Left renal pelvis (tissue), 4 donors: ENCODE measurements around the gene RNF157. TPM values are rescaled to one million over a fixed set of nuclear protein-coding genes. Genes with fewer than 3 reads are reported as not detected.
"Not testable (repeated sequence)": the region's sequence is repeated elsewhere in the genome, so short reads cannot be mapped to it uniquely, and the experiment has no call there.

Experiments used
- DNase-seq, 4 donors: peaks; one replicate each; pipeline ENCODE4 v3.0.0-alpha.2; 2013; ENCODE audit warnings: low read depth in 4 of 4, low spot score in 3 of 4
- polyA plus RNA-seq, 4 donors: library from polyadenylated mRNA; unstranded; fragments of 120-200 nt; gene quantifications; one replicate each; pipeline ENCODE4 v1.2.1, GENCODE V29; 2013; ENCODE audit not compliant: insufficient read length in 4 of 4

RNF157 gene
- polyA plus RNA-seq, 4 donors, result 12.4 to 30.1 (median 28.0) TPM

DNA sequence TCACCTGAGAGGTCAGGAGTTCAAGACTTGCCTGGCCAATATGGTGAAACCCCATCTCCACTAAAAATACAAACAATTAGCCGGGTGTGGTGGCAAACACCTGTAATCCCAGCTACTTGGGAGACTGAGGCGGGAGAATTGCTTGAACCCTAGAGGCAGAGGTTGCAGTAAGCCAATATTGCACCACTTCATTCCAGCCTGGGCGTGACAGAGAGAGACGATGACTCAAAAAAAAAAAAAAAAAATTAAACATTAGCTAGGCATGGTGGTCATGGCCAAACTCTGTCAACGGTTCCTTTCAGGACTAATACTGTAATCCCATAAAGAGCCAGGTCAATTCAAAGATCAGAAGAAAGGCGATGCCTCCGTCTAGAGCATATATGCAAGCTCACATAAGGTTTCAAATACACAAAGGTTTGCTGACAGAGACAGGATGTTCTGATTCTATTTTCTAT lies 2.4 kb downstream of the RNF157 start:
- no peak for DNase-seq

DNA sequence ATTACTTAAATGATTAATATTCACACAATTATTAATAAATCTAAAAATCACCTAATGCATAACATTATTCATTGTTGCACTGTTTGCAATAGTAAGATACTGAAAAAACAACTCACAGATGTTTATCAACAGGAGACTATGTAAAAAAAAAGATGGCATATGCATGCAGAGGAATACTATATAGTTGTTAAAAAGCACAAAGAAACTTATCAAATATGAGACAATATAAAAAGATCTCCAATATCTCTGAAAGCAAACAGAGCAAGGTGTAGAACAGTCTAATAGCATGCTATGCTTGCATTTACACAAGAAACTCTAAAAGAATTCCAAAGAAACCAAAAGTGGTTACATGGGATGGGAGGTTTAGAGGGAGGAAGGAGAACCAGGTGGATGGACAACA lies 3.7 kb downstream of the RNF157 start:
- no peak for DNase-seq

DNA sequence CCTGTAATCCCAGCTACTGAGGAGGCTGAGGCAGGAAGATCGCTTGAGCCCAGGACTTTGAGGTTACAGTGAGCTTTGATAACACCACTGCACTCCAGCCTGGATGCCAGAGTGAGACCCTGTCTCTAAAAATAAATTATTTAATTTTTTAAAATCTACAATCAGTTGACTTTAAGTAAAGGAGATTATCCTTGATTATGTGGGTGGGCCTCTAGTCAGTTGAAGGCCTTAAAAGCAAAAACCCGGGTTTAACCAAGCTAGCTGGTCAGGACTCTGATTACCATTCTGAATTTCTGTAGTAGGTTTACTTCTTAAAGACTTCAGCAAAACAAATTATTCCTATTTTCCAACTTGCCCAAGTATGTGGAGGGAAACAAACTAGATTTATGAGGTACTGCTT lies 4.4 kb downstream of the RNF157 start:
- no peak for DNase-seq

DNA sequence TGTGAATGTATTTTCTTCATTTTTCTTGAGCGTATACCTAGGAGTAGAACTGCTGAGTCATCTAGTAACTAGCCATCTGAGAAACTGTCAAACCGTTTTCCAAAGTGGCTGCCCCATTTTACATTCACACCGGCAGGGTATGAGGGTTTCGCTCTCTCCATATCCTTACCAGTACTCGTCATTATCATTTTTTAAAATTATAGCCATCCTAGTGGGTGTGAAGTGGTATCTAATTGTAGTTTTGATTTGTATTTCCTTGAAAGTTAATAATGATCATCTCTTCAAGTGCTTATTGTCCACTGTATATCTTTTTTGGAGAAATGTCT lies 6.0 kb downstream of the RNF157 start:
- DNase-seq, result no peak

DNA sequence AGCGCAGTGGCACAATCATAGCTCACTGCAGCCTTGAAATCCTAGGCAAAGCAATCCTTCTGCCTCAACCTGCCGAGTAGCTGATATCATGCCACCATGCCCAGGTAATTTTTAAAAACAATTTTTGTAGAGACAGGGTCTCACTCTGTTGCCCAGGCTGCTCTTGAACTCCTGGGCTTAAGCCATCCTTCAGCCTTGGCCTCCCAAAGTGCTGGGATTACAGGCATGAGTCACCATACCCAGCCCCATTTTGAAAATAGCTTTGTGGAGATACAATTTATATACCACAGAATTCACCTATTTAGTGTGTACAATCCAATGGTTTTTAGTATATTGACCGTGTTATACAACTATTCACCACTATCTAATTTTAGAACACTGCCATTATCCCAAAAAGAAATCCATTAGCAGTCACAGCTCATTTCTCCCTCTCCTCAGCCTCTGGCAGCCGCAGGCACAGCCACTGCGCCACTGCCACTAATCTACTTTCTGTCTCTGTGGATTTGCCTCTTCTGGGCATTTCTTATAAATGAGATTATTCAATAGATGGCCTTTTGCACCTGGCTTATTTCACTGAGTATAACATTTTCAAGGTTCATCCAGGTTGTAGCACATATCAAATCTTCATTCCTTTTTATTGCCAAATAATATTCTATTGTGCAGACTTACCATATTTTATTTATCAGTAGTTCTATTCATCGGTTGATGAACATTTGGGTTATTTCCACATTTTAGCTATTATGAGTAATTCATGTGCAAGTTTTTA lies 6.5 kb downstream of the RNF157 start:
- DNase-seq, result no peak

DNA sequence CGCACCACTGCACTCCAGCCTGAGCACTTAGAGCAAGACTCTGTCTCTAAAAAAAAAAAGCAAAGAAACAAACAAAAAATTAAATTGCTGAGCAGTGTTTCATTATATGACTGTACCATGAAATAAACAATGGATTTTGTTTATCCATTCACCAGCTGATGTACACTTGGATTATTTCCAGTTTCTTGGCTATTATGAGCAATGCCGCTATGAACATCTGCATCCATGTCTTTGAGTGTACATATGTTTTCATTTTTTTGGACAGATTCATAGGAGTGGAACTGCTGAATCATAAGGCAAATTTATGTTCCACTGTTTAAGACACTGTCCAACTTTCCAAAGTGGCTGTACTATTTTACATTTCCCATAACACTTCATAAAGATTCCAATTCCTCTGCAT lies 8.0 kb downstream of the RNF157 start:
- no peak for DNase-seq

DNA sequence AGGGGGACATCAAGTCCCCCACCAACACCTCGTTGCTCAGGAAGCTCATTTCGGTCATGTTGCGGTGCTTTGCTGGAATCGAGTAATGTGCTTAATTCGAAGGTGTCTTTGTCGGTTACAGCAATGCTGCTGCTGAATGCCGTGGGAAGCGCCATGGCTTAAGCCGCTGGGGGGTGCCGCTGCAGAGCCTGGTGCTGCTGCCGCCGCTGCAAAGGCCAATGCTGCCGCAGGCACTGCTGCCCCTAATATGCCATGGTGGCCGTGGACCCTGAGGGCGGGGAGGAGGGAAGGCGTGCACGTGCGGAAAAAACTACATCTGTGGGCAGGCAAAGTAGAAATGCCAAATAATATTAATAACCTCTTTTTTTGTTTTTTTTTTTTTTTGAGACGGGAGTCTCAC lies 13.5 kb downstream of the RNF157 start:
- DNase-seq, result not testable (repeated sequence)

DNA sequence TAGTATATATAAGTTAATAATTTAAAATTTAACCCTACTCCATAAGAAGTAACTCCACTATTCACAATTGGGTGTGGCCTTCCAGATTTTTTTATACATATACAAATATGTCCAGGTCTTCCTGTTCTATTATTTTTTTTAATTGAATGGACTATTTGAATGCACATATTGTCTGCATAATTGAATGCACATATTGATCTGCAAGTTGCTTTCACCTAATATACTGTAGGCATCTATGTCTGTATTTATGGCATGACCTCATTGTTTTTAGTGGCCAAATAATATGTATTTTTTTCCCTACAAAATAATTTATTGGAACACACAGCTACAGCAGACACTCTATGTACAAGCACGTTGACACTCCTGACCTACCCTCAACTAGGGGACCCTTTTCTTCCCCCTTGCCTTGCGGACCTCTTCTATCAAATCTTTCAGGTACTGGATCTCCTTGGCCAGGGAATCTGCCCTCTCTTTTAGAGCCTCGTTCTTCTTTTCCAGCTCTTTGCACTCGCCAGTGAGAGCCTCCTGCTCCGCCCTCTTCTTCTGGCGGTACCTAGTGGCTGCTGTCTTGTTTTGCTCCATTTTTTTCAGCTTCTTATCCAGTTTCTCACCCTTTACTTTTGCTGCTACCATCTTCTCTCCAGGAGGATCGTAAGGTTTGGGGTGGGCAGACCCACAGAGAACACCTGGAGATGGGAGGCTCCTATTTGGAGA lies 14.8 kb downstream of the RNF157 start:
- DNase-seq, result not testable (repeated sequence)

DNA sequence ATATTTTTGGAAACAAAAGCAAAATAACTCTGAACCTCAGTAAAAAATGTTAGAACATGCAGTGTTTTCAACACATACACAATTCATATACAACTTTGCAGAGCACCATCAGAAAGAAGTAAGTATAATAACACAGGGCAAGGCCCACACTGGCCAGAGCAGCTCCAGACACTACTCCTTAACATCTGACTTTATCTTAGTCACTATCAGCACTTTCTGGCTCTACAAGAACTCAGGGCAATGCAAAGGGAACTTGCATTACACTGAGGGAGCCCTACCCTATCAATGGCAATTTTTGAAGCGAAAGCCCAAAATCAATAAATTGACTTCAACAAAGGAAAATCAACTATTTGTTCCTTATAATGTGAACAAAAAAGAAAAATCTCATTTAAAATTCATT lies 16.5 kb downstream of the RNF157 start:
- no peak for DNase-seq

DNA sequence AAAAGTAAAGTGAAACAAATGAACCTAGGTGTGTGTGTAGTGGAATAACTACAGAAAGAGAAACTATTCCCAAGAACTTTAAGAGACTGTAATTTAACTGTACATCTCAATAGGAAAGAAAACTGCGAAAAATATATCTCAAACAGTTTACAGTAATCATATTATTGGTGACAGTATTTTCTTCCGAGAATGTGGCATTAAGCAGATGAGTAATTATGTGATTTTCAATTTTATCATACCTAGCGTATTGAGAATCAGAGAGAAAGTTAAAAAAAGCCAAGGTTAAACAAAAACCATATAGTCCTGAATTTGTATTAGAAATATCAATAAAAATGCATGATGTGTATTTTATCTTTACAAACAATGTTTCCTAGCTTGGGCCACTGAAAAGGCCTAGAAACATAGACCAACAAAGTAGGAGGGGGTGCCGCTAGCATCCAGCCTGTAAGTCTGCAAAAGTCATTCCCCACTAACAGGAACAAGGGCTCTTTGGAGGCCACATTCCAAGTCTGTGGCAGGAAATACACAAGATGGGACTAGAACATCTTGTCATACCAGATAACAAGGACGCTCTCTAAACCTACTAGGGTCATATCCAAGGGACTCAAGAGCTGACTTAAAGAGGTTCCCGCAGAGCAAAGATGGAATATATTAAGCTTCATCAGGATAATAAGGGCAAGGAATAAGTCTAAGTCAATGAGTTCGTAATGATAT lies 20.5 kb downstream of the RNF157 start:
- no peak for DNase-seq

DNA sequence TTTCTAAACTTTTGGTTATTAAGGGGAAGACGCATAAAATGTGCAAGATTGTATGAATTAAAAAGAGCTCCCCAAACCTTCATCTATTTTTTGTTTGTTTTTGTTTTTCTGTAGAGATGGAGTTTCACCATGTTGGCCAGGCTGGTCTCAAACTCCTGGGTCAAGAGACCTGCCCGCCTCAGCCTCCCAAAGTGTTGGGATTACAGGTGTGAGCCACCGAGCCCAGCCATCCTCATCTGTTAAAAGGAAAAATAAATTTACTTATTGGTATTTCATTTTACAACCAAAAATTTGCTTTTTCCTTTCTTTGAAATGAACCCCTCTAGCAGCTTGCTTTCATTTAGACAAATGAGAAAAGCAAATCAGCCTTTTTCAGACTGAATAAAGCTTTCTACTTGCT lies 23.2 kb downstream of the RNF157 start:
- no peak for DNase-seq

DNA sequence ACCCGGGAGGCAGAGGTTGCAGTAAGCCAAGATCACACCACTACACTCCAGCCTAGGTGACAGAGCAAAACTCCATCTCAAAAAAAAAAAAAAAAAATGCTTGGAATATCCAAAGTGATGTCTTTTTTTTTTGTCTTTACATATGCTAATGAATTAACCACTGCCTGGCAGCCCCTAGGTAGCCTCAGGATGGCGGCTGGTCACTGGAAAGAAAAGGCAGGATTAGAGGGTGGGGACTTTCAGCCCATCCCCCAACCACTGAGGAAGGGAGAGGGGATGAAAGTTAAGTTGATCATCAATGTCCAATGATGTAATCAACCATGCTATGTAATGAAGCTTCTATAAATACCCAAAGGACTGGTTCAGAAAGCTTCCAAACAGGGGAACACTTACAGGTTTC lies 26.8 kb downstream of the RNF157 start:
- DNase-seq, result no peak

DNA sequence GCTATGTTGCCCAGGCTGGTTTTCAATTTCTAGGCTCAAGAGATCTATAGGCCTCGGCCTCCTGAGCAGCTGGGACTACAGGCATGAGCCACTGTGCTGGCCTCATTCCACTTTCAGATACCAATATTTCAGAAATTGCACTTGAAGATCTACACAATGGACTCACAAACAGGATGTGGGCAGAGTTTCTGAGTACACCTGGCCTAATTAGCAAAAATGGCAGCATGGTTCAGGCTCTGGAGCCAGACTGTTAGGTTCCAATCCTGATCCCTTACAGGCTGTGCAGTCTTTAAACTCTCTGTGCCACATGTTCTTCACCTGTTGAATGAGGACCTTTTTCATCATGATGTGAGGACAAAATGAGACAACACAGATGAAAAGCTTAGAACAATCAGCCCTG lies 32.2 kb downstream of the RNF157 start:
- DNase-seq, result no peak

DNA sequence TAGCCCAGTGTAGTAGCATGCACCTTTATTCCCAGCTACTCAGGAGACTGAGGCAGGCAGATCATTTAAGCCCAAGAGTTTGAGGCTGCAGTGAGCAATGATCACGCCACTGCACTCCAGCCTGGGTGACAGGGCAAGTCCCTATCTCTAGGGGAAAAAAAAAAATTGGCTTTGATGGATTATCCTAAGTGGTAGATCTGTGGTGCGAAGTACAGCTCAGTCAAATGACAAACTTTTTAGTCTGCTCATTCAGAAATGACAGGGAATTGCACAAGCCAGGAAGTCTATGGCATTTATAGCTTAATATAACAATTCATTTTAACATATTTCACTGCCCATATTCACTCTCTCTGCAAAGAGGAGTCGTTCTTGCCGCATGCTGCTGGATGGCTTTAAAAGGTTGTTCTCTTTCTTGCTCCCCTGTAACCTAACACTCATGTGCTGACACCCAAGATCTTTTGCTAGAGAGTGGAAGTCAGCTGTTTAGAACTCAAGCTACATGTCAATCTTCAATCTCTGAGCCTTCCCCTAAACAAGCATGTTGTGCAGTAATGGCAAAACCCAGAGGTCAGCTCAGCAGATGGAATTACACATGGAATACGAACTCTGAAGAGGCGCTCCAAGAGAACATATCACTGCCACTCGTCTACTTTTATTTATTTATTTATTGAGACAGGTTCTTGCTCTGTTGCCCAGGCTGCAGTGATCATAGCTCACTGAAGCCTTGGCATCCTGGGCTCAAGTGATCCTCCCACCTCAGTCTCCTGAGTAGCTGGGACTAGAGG lies 32.8 kb downstream of the RNF157 start:
- no peak for DNase-seq

DNA sequence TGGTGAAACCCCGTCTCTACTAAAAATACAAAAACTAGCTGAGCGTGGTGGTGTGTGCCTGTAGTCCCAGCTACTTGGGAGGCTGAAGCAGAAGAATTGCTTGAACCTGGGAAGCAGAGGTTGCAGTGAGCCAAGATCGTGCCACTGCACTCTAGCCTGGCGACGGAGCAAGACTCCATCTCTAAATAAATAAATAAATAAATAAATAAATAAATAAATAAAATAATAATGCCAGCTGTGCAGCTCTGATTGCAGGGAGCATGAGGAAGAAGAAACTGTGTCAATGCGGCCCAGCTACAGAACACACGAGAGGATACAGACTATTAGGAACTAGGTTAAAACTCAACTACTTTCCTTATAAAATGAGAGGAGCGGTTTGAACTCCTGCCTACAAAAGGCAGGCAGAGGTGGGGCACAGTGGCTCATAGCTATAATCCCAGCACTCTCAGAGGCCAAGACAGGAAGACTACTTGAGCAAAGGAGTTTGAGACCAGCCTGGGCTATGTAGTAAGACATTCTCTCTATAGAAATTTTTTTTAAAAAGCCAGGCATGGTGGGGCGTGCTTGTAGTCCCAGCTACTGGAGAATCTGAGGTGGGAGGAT lies 34.6 kb downstream of the RNF157 start:
- DNase-seq, result not testable (repeated sequence)

DNA sequence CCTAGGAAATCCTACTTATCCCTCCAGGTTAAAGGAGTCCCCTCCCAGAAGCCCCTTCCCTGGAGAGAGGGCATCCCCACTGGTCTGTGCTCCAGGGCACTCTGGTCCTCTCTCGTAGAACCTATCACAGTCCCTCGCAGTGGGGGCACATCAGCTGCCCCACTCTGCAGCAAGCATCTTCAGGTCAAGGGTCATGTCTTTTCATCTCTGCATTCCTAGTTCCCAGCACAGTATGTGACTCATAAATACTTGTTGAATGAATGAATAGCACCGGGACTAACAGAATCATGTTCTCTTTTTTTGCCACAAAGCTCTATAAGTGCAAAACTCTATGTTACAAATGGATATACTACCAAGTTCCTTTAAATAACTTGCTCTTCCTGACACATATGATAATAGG lies 36.0 kb downstream of the RNF157 start:
- DNase-seq, result no peak

DNA sequence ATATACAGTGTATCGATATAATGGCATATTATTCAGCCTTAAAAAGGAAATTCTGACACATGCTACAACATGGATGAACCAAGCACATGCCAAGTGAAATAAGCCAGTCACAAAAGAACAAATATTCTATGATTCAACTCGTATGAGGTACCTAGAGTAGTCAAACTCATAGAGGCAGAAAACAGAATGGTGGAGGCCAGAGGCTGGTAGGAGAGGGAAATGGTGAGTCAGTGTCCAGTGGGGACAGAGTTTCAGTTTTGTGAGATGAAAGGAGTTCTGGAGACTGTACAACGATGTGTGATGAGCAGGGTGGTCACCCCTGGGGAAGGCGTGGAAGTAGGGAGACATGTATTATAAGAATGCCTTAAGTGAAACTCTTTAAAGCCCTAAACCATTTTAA lies 39.9 kb downstream of the RNF157 start:
- DNase-seq, result no peak

DNA sequence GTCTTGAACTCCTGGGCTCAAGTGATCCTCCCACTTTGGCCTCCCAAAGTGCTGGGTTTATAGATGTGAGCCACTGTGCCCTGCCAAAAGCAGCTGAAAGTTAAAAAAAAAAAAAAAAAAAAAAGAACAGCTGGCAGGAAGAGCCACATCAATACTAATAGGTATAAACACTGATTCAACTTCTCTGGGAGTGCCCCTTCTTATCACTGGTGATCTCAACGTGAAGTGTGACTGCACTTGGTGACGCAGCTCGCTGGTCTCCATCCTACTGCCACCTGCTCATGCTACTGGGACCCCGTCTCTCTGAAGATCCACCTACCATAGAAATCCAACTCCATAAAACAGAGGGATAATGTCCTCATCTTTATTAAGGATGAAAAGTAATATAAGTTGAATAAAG lies 40.8 kb downstream of the RNF157 start:
- DNase-seq, result no peak

DNA sequence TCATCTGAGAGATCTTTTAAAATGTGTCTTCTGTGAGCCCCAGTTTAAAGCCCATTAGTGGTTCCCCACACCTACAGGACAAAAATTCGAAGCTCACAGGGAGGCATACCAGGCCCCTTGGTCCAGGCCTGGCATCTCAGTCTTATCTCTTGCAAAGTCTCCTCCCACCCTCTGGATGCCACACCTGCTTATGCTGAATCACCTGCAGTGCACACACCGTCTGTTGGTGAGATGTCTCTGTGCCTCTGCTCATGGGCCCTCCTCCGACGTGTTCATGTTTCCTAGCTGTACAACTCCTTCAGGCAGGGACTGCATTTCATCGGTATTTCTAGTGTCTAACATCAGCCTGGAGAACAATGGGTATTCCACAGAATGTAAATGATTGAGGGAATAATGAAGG lies 41.6 kb downstream of the RNF157 start:
- DNase-seq, result no peak

DNA sequence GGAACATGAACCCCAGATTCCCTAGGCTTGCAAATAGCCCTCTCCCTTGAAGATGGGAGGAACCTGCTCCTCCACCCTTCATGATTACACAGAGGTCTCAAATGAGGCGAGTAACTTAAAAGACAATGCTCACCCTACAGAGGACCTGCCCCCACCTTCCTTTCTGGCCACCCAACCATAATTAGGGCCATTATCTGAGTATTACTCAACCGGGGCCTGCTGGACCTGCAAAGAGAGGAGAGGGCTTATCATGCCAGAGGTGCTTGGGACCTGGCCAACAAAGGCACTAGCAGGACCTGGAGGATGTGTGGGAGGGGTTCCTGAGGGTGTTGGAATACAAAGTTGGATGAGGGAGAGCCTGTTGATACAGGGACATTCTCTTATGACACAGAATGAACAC lies 42.4 kb downstream of the RNF157 start:
- no peak for DNase-seq

DNA sequence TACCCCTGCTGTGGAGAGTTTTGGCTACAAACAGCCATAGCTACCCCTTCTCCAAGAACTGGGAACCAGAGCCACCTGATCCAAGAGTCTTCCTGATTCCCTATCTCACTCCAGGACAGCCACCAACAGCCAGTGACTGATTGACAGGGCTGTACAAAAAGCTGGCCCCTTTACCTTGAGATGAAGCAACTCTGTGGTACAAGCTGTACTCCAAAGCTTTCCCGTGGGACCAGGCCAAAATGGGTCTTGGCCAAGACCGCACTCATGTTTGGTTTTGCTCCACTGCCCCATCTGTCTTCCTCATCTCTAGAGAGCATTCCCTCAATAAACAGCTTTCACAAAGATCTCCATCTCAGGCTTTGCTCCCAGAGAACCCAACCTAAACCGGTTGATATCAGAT lies 43.6 kb downstream of the RNF157 start:
- DNase-seq, result no peak
